OCI-LY7 (cell line): ENCODE results near the gene SAP30BP. TPM values are rescaled to one million over a fixed set of nuclear protein-coding genes. Genes with fewer than 3 reads are reported as not detected.

Experiments used
- BruUV-seq: library from RNA; stranded (reverse); fragments of 400-500 nt; replicated peaks from 2 replicates; lab custom pipeline; 2021; lab: Mats Ljungman, UMichigan
- CTCF ChIA-PET: fragments of 300-600 bp; sonication (Branson Sonifier 250); formaldehyde crosslinking; loops from one replicate; lab custom pipeline; 2022; ENCODE audit warnings: antibody characterized with exemption; ENCODE audit not compliant: unreplicated experiment; lab: Charles Lee
- POLR2A ChIA-PET: fragments of 300-600 bp; sonication (Branson Sonifier 250); formaldehyde crosslinking; loops from one replicate; lab custom pipeline; 2022; ENCODE audit warnings: antibody characterized with exemption; lab: Charles Lee
- DNase-seq: peaks from one replicate; pipeline ENCODE4 v3.0.0-alpha.2; 2015; ENCODE audit warnings: low spot score
- H2AFZ ChIP-seq: fragments of 200-600 bp; sonication (generic), shearing (Covaris generic); 2 replicates; pipeline ENCODE4 v1.6.1; 2014; ENCODE audit warnings: mild to moderate bottlenecking, antibody characterized with exemption, low read length, moderate library complexity
- H3K27ac ChIP-seq: fragments of 200-600 bp; sonication (generic); 2 replicates; pipeline ENCODE4 v1.5.1; 2014; ENCODE audit warnings: mixed run types, low read depth, mild to moderate bottlenecking, moderate library complexity, low read length, inconsistent platforms; ENCODE audit not compliant: poor library complexity, severe bottlenecking
- H3K36me3 ChIP-seq: fragments of 200-600 bp; sonication (generic); 2 replicates; pipeline ENCODE4 v1.6.1; 2014; ENCODE audit warnings: mild to moderate bottlenecking, antibody characterized with exemption, low read length, moderate library complexity, mixed read lengths; ENCODE audit not compliant: insufficient read depth
- H3K4me1 ChIP-seq: fragments of 200-600 bp; sonication (generic); 2 replicates; pipeline ENCODE4 v1.5.1; 2014; ENCODE audit warnings: mild to moderate bottlenecking, low read length; ENCODE audit not compliant: insufficient read depth, poor library complexity, severe bottlenecking
- H3K4me2 ChIP-seq: fragments of 200-600 bp; sonication (generic); 2 replicates; pipeline ENCODE4 v1.6.1; 2014; ENCODE audit warnings: mild to moderate bottlenecking, low read length
- H3K4me3 ChIP-seq: fragments of 200-600 bp; sonication (generic); 2 replicates; pipeline ENCODE4 v1.5.1; 2014; ENCODE audit warnings: mild to moderate bottlenecking, low read depth, low read length; ENCODE audit not compliant: poor library complexity, severe bottlenecking
- H3K79me2 ChIP-seq: fragments of 200-600 bp; sonication (generic); 2 replicates; pipeline ENCODE4 v1.6.1; 2016; ENCODE audit warnings: low read depth, mild to moderate bottlenecking, low read length, moderate library complexity, mixed read lengths; ENCODE audit not compliant: insufficient read depth
- H3K9me2 ChIP-seq: fragments of 200-600 bp; sonication (generic); 2 replicates; pipeline ENCODE4 v1.6.1; 2016; ENCODE audit warnings: mild to moderate bottlenecking, low read length, mixed read lengths; ENCODE audit not compliant: insufficient read depth
- H3K9me3 ChIP-seq: fragments of 200-600 bp; sonication (generic); 2 replicates; pipeline ENCODE4 v1.6.1; 2014; ENCODE audit warnings: mild to moderate bottlenecking, mixed run types, low read length, mixed read lengths
- H4K20me1 ChIP-seq: fragments of 200-600 bp; sonication (generic); 2 replicates; pipeline ENCODE4 v1.6.1; 2014; ENCODE audit warnings: mild to moderate bottlenecking, antibody characterized with exemption, low read length, moderate library complexity, mixed read lengths; ENCODE audit not compliant: insufficient read depth
- EZH2phosphoT487 ChIP-seq: fragments of 200-600 bp; sonication (generic); IDR thresholded peaks from 2 replicates; pipeline ENCODE4 v1.6.1; 2018; ENCODE audit warnings: low read depth, borderline replicate concordance, mild to moderate bottlenecking, mixed run types, antibody characterized with exemption, low read length, moderate library complexity, mixed read lengths
- intact Hi-C: fragments of 100-400 bp; cut with micrococcal nuclease; formaldehyde crosslinking; loops from one replicate; pipeline ENCODE4 v1.10.0; 2022; ENCODE audit not compliant: unreplicated experiment
- total RNA-seq, 2 experiments: library from RNA; depleted of rRNA in 1 of 2; stranded (reverse); fragments of >200 nt in 1 of 2; shearing (Covaris generic) in 1 of 2; gene quantifications; 2 replicates each; pipeline ENCODE4 v1.2.3, GENCODE V29; 2014 to 2022
- TF ChIP-seq, protein P1 (sequence below): fragments of 200-600 bp; sonication (generic); conservative IDR thresholded peaks from 2 replicates; pipeline ENCODE4 v1.5.1; 2014; ENCODE audit warnings: mild to moderate bottlenecking, antibody characterized with exemption, low read length, moderate library complexity, mixed read lengths

SAP30BP gene
- total RNA-seq, 2 experiments from 2014 or later = 127 to 187 TPM

DNA sequence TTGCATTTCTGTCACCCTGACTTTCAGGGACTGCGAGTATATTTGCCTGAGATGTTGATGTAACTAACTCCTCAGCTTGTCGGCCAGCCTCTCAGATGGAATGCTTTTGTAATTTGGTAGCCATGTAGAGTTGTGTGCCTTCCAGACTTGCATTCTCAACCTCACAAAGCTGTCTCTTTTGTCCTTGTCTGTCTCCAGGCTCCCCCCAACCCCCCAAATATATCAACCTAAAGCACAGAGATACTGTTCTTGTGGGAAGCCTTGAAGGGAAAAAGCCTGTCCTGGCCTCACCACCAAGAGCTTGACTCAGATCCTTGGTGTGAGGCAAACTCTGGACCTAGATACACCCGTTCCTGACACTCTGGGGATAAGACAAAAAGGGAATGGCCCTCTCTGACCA lies 18.4 kb downstream of the SAP30BP start:
- H3K27ac ChIP-seq = peak overlapping the region; percentile 97
- intact Hi-C loops = no loop called here
- CTCF ChIA-PET = interaction anchor here (0.6 kb wide), 1 partner anchor 35 kb away, joined by 3 read pairs; the partner anchor contains the start of gene ITGB4
- H3K4me1 ChIP-seq = peaks cover 56% of the 10 kb centered on the region
- DNase-seq = no peak
- TF ChIP-seq EZH2phosphoT487 = no peak
- no peaks in the 10 kb centered on the region for H3K9me2 ChIP-seq
- no peaks in the 10 kb centered on the region for H3K9me3 ChIP-seq
- no peak overlapping the region for H3K4me3 ChIP-seq
- POLR2A ChIA-PET = interaction anchor here (0.6 to 0.9 kb wide), 3 partner anchors 8 to 53 kb away, joined by 3 to 6 read pairs (median 3); no protein-coding TSS in a partner anchor
- H4K20me1 ChIP-seq = no peaks in the 10 kb centered on the region
- H3K36me3 ChIP-seq = peaks cover 80% of the 10 kb centered on the region
- H3K4me2 ChIP-seq = peak overlapping the region; percentile 37
- peaks cover 70% of the 10 kb centered on the region for H3K79me2 ChIP-seq
- no peak overlapping the region for H2AFZ ChIP-seq
- no TSS peak for BruUV-seq

DNA sequence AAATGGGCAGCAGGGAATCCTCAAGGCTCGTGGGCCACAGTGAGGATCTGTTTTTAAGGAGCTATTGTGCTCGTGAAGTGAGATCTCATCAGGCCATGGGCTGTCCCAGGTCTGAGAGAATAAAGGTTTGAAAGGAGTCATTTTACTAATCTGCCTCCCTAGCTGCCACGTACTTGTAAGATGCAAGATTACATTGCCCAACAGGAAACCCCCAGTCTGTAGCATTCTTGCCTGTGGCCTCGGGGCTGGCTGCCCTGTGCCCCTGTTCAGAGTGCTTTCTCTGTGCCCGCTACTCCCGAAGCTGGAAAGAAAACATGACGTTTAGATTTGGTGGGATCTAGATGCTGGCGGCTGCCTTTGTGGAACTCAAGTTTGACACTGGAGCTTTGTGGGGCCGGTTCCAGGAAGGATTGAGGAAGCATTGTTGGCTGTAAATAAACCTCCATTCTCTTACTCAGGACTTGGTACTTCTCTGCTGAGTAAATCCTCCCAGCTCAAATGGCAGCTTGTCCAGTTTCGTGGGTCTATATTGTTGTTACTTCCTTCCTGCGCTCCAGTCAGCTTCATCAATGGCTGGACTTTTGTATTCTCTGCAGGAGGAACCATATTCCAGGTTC lies 21.2 kb downstream of the SAP30BP start:
- POLR2A ChIA-PET = interaction anchor here (0.6 to 2.4 kb wide), 19 partner anchors 8 to 1014 kb away, joined by 3 to 14 read pairs (median 4); partner anchors contain the start of genes GALK1 and RECQL5
- no peak for TF ChIP-seq EZH2phosphoT487
- TF ChIP-seq, protein P1, sequence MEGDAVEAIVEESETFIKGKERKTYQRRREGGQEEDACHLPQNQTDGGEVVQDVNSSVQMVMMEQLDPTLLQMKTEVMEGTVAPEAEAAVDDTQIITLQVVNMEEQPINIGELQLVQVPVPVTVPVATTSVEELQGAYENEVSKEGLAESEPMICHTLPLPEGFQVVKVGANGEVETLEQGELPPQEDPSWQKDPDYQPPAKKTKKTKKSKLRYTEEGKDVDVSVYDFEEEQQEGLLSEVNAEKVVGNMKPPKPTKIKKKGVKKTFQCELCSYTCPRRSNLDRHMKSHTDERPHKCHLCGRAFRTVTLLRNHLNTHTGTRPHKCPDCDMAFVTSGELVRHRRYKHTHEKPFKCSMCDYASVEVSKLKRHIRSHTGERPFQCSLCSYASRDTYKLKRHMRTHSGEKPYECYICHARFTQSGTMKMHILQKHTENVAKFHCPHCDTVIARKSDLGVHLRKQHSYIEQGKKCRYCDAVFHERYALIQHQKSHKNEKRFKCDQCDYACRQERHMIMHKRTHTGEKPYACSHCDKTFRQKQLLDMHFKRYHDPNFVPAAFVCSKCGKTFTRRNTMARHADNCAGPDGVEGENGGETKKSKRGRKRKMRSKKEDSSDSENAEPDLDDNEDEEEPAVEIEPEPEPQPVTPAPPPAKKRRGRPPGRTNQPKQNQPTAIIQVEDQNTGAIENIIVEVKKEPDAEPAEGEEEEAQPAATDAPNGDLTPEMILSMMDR = no peak
- Histone ChIP-seq H3K36me3 (peaks cover 86% of the 10 kb centered on the region), H3K9me3 (no peaks in the 10 kb centered on the region), H3K4me1 (peaks cover 69% of the 10 kb centered on the region), H4K20me1 (no peaks in the 10 kb centered on the region), H2AFZ (peak overlapping the region; percentile 6; the same call in 1 of the 2 replicates), H3K9me2 (no peaks in the 10 kb centered on the region), H3K4me2 (peak overlapping the region; percentile 89), H3K27ac (peak overlapping the region; percentile 97), H3K79me2 (peaks cover 84% of the 10 kb centered on the region), H3K4me3 (peak overlapping the region; percentile 53)
- peak; percentile 50 for DNase-seq
- TSS peak; percentile 85 for BruUV-seq
- CTCF ChIA-PET = interaction anchor here (1.1 to 3.1 kb wide), 4 partner anchors 9 to 65 kb away, joined by 3 to 23 read pairs (median 6); no protein-coding TSS in a partner anchor
- intact Hi-C loops = no loop called here

DNA sequence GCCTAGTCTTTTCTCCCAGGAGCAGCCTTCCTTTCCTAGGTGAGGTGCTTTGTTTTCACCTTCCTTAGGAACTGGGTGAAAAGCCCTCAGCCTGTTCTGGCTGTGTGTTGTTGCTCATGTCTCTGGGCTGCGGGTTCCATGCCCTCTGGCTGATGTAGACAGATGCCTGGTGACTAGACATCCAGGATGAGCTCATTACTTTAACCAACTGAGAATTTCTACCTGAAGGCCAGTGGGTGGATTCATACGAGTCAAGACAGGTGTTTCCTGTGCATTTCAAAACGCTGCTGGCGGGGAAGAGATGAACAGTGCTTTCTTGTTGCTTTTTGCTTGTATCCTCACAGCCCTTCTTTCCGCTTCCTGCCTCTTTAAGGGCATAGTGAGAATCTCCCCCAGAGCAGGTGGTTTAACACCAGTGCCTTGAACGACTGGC lies 22.3 kb downstream of the SAP30BP start:
- H3K9me3 ChIP-seq = no peaks in the 10 kb centered on the region
- H3K4me1 ChIP-seq = peaks cover 69% of the 10 kb centered on the region
- H3K36me3 ChIP-seq = peaks cover 86% of the 10 kb centered on the region
- TF ChIP-seq, protein P1 = no peak
- no peak for TF ChIP-seq EZH2phosphoT487
- intact Hi-C loops = loop anchor here (1.0 kb wide), 2 partner anchors 14 to 25 kb away; no protein-coding TSS in a partner anchor
- H3K4me3 ChIP-seq = peak overlapping the region; percentile 53
- peaks cover 73% of the 10 kb centered on the region for H3K79me2 ChIP-seq
- ChIA-PET POLR2A (interaction anchor here (0.6 to 2.4 kb wide), 16 partner anchors 10 to 399 kb away, joined by 3 to 14 read pairs (median 5); partner anchors contain the start of genes GALK1, RECQL5 and SAP30BP), CTCF (interaction anchor here (0.6 to 3.1 kb wide), 11 partner anchors 9 to 88 kb away, joined by 3 to 23 read pairs (median 3); partner anchors contain the start of genes RECQL5 and SAP30BP)
- no peak overlapping the region; the same call in 1 of the 2 replicates for H2AFZ ChIP-seq
- peak; percentile 98 for DNase-seq
- no peaks in the 10 kb centered on the region for H3K9me2 ChIP-seq
- H3K4me2 ChIP-seq = peak overlapping the region; percentile 89
- peak overlapping the region; percentile 97 for H3K27ac ChIP-seq
- no peaks in the 10 kb centered on the region for H4K20me1 ChIP-seq
- no TSS peak for BruUV-seq
